GM15510 (cell line): ENCODE measurements around the gene HOMER3.

Source experiments
- POLR2A ChIP-seq: IDR thresholded peaks from 3 replicates; pipeline ENCODE4 v1.6.1; 2011; ENCODE audit warnings: borderline replicate concordance; ENCODE audit not compliant: insufficient read length; ENCODE audit errors: extremely low read depth

HOMER3 gene

DNA sequence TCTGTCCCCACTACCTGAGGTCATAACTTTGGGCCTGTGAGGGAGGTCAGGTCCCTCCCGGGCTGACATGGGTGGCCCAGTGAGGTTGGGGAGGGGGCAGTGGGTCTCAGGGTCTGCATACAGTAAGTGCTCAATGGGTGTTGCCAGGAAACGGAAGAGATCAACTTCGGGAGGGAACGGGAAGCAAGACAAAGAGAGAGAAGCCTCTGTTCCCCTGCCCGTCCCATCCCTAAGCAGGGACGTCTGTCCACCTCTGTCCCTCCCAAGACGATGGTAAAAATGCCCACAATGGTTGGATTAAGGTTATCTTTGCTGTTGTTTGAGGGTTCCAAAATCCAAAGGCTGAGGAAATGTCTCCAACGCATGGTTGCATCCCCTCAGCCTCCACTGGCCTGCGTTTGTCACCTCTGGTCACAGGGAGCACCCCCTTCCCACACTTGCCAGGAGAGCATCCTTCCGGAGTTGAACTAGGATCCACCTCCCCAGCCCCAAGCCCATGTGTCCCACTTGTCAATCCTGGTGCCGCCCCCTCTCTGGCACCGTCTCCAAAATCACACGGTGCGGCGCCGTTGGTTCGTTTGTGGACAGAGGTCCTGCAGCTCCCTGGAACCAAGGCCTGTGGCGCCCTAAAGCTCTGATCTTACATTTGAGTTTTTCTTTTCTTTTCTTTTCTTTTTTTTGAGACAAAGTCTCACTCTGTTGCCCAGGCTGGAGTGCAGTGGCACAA lies 774 bp upstream of the HOMER3 start:
- no peak for TF ChIP-seq POLR2A

GRCh38 chr19:18939922-18940768 lies 872 bp downstream of the HOMER3 start:
- no peak for TF ChIP-seq POLR2A

- no peak for TF ChIP-seq POLR2A
Measured at GRCh38 chr19:18939163-18939562, 1.9 kb downstream of the HOMER3 start.

DNA sequence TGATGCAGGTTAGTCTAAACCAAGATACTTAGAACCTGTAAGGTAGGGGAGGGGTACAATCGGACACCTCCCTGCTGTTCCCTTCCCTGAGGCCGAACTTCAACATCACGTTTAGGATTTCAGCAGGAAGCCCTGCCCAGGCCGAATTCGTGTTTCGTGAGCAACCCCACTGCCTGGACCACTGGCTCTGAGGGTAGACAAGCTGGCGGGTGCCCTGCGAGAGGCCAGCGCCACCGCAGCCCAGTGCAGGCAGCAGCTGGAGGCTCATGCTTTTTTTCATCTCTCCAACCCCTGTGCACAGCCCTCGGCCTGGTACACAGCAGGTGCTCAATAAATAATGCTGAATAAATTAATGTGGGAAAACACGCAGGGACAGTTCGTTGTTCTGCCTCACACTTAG lies 7.7 kb downstream of the HOMER3 start:
- TF ChIP-seq POLR2A, result no peak

GRCh38 chr19:18932216-18932841 lies 8.7 kb downstream of the HOMER3 start:
- TF ChIP-seq POLR2A, result no peak

- TF ChIP-seq POLR2A, result no peak
Measured at GRCh38 chr19:18931316-18932162, 9.5 kb downstream of the HOMER3 start.

DNA sequence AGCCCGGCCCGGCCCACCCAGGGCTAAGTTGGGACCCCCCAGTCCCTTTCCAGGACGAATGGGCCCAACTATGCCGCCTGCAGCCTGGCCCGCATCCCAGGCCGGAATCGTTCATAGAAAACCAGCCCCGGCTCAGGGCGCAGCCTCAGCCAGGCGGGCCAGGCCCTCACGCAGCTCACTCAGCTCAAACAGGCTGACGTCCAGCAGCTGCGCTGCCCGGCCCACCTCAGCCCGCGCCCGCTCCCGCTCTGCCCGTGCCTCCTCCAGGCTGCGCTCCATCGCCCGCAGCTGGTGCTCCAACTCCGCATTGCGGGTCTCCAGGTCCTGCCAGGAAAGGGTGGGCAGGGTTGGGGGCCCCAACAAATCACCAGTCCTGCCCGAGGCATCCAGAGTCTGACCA lies 11.7 kb downstream of the HOMER3 start:
- no peak for TF ChIP-seq POLR2A

DNA sequence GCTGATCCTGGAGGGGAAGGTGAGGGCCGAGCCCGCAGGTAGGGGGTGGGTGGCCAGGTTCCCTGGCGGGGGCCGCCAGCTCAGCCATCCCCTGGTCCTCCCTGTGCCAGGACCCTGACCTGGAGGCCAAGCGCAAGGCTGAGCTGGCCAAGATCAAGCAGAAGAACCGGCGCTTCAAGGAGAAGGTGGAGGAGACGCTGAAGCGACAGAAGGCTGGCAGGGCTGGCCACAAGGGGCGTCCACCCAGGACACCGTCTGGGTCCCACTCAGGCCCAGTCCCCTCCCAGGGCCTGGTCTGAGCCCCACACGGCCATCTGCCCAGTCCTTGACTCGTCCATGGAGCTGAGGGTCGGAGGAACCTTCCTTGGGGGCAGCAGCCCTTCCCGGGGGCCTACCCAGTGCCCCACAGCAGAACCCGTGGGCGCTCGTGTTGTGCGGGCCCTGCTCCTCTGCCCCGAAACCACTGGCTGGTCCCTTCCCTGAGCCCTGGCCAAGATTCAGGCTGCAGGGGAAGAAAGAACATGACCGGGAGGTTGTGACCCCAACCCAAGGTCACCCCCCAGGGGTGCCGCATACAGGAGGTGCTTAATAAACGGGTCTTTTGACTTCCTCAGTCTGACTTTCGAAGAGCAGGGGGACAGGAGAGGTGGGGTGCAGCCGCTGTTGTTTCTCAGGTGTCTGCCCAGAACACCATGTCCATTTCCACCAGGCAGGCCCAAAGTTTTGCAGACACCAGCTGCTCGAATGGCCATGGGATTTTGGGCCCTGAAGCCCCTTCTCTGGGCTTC lies 12.8 kb downstream of the HOMER3 start:
- TF ChIP-seq POLR2A, result no peak

DNA sequence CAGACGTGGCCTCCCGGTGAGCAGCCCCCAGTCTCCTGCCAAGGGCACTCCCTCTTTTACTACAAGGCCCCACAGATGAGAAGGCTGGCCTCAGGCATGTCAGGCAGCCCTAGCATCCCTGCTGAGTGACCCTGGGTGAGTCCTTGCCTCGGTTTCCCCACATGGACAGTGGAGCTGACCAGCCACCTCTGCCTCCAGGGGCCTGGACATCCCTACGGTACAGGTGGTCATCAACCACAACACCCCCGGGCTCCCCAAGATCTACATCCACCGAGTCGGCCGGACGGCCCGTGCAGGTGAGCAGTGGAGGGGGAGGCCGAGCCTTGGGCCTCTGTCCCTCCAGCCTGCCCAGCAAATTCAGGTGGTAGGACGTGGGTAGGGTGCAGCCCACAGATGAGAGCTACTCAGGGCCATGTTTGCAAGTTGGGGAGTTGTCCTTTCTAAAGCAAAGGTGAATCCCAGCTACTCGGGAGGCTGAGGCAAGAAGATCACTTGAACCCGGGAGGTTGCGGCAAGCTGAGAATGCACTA lies 16.3 kb downstream of the HOMER3 start:
- TF ChIP-seq POLR2A, result no peak

GRCh38 chr19:18922228-18922985 lies 18.6 kb downstream of the HOMER3 start:
- no peak for TF ChIP-seq POLR2A

- no peak for TF ChIP-seq POLR2A
Measured at GRCh38 chr19:18921593-18921992, 19.4 kb downstream of the HOMER3 start.

- no peak for TF ChIP-seq POLR2A
Measured at GRCh38 chr19:18920400-18920799, 20.6 kb downstream of the HOMER3 start.

- TF ChIP-seq POLR2A, result no peak
Measured at GRCh38 chr19:18919900-18920214, 21.2 kb downstream of the HOMER3 start.
